GM18519 (cell line): ENCODE data around the gene BLOC1S3.
"Not testable (repeated sequence)": the region's sequence is repeated elsewhere in the genome, so short reads cannot be mapped to it uniquely, and the experiment has no call there.

ENCODE experiments used
- ATAC-seq: cut with Tn5 transposase; IDR thresholded peaks from one replicate; pipeline ENCODE4 v1.9.1; 2021; ENCODE audit warnings: mild to moderate bottlenecking, moderate library complexity; ENCODE audit not compliant: unreplicated experiment, low FRiP score

Gene BLOC1S3

GRCh38 chr19:45217957-45218334, 39.4 kb downstream of the BLOC1S3 start:
- ATAC-seq, result no peak

- ATAC-seq, result no peak
Observed at GRCh38 chr19:45218426-45218825, 39.8 kb downstream of the BLOC1S3 start.

- ATAC-seq, result no peak
Observed at GRCh38 chr19:45218911-45219743, 40.5 kb downstream of the BLOC1S3 start.

GRCh38 chr19:45222724-45223123, 44.1 kb downstream of the BLOC1S3 start:
- no peak for ATAC-seq

GRCh38 chr19:45223879-45224278, 45.3 kb downstream of the BLOC1S3 start:
- no peak for ATAC-seq

GRCh38 chr19:45224645-45225044, 46.1 kb downstream of the BLOC1S3 start:
- no peak for ATAC-seq

GRCh38 chr19:45229056-45229455, 50.5 kb downstream of the BLOC1S3 start:
- not testable (repeated sequence) for ATAC-seq
